Measurements from ENCODE around the gene TTC39A.

DNA sequence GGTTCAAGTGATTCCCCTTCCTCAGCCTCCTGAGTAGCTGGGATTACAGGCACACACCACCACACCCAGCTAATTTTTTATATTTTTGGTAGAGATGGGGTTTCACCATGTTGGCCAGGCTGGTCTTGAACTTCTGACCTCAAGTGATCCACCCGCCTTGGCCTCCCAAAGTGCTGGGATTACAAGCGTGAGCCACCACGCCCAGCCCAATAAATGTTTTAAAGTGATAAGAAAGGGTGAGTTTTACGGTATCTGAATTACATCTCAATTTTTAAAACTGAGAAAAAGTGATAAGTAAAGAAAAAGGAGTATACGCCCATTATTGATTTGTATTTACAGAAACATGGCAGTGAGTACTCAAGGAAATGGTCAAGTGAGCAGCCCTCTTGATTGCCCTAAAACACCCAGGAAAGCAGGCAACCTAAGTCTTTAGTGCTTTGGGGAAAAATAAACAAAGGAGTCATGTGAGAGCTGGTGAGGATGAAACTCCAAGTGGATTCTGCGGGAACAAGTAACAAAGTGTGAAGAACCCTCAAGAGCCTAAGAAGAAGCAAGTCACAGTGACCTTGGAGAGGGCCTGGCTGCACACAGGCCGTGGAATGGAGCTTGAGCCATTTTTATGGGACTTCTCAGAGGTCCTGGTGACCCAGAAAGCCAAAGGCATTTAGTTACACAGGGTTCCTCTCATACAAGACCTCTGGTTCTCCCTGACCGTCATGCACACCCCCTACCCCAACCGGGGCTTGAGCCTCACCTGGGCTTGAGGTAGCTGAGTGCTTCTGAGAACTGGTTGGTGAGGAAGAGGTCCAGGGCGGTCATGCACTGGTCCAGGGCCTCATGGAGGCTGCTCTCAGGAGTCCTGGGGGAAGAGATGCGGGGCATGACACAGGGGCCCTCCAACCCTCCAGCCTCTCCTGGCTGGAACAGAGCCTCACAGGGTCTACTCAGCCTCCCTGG is 9.1 kb downstream of the TTC39A start:
- TF ChIP-seq CTCF (IDR thresholded peaks at IDR 0.05) = no peak
- TF ChIP-seq POLR2A (IDR thresholded peaks at IDR 0.05) = no peak
